Pulmonary artery endothelial cell (primary cell): ENCODE measurements around the gene NCAM1. TPM values are rescaled to one million over a fixed set of nuclear protein-coding genes. Genes with fewer than 3 reads are reported as not detected.

Experiments used
- DNase-seq: peaks from one replicate; pipeline ENCODE4 v3.0.0-alpha.2; 2011; ENCODE audit warnings: low read depth, low spot score
- total RNA-seq: library from RNA; depleted of rRNA; stranded (reverse); fragments of >200 nt; gene quantifications from 2 replicates; pipeline ENCODE4 v1.2.3, GENCODE V29; 2014

Gene NCAM1
- total RNA-seq, 1 donor from 2014 or later: 0.07 TPM

DNA sequence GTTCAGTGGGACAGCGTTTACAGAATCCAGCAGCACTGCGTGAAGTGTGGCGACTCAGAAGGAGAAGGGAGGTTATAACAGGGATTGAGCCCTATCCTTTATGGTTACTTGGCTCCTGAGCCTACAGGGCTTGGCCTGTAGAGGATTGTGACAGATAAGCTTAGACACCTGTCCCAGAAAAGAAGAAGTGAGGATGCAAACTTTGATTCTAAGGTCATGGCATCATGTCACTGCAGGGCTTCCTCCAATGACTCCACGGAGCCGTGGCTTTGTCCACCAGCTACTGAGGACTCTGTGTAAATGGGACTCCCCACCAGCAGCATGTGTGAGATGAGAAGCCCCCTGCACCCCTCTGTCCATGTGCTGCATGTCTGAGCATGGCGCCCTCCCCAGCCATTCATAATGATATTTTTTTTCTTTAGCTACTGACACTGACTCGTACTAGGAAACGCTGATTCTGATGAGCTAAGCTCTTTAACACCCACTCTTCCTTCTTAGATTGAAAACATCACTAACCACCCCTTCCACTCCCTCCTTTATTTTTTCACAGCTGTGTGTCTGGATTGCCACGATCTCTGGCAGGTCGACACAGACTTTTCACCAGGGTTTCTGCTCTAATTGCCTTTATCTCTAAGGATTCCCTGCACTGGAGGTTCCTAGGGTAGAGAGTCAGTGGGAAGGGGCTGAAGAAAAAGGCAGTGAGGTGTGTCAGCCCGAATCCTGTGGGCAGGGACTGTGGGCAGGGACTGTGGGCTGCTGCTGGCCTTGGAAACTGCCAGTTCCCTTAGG lies 287.7 kb downstream of the NCAM1 start:
- no peak for DNase-seq

GRCh38 chr11:113249491-113249763 lies 288.2 kb downstream of the NCAM1 start:
- DNase-seq: no peak

DNA sequence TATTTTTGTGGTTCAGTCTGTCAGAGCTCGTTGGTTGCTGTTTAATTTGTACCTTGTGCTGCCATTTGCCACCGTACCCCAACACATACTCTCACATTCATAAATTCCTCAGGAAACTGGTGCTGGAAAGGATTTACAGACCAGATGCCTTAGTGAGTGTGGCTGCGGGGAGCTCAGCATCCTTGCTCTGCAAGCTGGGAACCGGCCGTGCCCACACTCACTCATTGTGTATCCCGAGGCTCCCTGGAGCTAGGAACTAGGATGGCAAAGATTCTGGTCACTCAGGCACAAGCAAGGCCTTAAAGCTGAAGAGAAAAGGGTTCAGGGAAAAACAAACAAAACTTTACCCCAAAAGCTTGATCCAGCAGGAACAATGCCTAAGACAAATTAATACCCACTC lies 288.6 kb downstream of the NCAM1 start:
- DNase-seq: no peak

- DNase-seq: no peak
Measured at GRCh38 chr11:113251281-113251680, 290.1 kb downstream of the NCAM1 start.

- DNase-seq: no peak
Measured at GRCh38 chr11:113253406-113253805, 292.2 kb downstream of the NCAM1 start.

- no peak for DNase-seq
Measured at GRCh38 chr11:113255096-113255495, 293.9 kb downstream of the NCAM1 start.

DNA sequence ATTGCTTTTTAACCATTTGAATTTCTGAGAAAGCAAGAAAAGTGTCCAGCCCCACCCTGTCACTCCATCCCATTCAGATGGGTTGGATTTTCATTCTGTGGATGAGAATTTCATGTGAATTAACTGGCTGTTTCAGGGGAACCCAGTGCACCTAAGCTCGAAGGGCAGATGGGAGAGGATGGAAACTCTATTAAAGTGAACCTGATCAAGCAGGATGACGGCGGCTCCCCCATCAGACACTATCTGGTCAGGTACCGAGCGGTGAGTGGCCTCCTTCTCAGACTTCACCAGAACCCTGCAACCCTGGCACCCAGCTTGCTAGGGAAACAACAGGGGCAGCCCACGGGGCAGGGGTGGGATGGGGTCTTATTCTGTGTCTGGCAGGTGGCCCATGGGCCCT lies 294.5 kb downstream of the NCAM1 start:
- no peak for DNase-seq

- DNase-seq: no peak
Measured at GRCh38 chr11:113256431-113257202, 295.4 kb downstream of the NCAM1 start.

DNA sequence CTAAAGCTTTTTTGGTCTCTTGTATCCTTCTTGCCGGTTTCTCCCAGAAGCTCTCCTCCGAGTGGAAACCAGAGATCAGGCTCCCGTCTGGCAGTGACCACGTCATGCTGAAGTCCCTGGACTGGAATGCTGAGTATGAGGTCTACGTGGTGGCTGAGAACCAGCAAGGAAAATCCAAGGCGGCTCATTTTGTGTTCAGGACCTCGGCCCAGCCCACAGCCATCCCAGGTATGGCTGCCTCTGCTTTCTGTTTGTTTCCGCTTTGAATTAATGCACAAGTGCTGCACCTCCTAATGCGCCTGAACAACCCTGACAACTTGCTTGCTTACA lies 298.8 kb downstream of the NCAM1 start:
- no peak for DNase-seq

DNA sequence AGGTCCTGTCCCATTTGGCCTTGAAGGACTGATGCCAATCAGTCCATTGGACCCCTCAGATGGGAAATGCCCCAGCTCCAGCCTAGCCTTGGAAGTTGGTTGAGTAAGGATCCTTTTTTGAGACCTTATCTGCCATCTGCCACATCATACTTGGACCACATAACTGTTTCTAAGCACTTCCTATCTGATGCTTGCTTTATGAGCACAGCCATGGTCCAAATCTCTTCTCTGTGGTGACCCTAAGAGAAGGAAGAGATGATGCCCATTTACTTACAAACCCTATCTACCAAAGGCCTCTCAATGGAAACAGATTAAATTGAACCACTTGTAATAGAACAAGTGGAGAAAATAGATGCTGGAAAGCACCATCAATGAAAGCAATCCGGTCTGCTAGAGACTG lies 299.3 kb downstream of the NCAM1 start:
- DNase-seq: no peak

DNA sequence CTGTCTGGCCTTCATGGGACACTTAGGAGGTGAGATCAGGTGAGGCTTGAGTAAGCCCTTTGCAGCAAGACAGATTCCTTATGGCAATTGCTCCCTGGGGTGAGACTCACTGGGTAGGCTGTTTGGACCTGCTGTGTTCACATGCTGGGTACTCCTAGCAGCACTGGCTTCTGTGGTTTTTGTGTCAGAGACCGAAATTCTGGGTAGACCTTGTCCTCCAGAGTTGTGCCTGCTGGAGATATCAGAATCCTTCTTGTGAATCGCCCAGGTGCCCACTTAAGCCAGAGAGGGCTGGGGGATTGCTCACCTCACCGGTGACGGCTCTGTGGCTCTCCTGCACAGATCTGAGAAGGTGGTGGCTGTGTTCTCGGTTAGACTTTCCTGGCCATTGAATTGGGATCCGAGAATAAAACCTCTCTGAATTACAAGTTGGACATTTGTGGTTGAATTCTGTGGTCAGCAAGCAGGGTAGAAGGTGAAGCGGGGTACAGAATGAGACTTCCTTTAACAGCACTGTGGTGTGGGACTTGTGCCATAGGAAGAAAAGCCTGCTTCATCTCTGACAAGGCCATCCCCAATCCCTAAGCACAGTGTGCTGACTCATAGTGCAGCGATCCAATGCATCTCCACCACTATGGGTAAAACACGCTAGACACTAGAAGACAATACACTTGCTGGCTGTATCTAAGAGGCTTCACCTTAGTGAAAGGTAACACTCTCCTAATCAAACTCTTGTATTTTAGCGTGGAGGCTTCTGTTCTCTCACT lies 300.7 kb downstream of the NCAM1 start:
- no peak for DNase-seq

- no peak for DNase-seq
Measured at GRCh38 chr11:113262594-113262993, 301.4 kb downstream of the NCAM1 start.

- no peak for DNase-seq
Measured at GRCh38 chr11:113263458-113264259, 302.4 kb downstream of the NCAM1 start.

DNA sequence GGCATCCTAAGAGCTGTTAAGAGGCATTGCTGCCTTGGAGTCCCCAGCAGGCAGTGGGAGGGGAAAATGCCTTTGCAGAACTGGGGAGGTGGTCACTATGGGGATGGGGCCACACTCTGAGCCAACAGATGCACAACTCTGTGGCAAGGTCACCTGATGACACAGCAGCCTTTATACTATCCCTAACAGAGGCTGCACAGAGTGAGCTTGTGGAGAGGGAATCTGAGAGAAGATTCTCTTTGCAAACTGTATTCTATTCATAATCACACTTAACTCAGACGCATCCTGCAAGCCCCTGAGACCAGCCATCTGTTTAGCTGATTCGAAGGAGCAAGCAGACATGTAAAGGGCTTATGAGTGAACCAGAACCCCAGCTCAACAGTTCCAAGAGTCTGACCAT lies 304.1 kb downstream of the NCAM1 start:
- DNase-seq: no peak

GRCh38 chr11:113267493-113267892 lies 306.3 kb downstream of the NCAM1 start:
- DNase-seq: no peak

DNA sequence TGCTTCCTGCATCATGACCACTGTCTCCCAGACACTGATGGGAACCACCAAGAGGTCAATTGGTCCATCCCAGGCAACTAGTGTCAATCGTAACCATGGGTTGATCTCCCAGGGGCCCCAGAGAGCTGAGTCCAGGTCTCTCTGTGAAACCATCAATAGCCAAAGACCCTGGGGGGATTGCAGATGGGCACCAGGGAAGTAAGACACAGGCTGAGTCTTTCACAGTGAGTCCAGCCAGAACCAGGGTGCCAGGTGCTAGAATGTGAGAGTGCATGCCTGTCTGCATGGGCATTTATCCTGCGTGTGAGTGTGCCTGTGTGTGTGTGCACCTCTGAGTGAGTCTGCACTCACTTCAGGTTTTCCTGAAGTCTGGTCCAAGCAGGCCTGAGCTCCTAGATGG lies 307.9 kb downstream of the NCAM1 start:
- DNase-seq: no peak

DNA sequence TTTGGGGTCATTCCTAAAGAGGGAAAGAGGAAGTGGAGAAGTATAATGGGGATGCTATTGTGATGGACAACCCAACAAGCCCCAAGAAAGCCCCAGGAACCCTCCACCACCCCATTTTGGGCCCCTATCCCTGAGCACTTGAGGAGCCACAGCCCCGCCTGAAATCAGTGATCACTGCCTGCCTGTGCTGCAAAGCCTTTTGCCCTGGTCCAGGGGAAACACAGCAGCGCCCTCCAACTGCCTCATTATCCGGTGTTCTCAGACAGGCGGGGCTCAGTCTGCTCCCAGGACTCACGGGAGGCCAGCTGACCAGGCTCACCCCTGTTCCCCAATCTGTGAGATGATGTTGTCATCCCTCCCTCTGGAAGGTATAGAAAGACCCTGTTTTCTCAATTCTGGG lies 308.4 kb downstream of the NCAM1 start:
- DNase-seq: no peak

- DNase-seq: no peak
Measured at GRCh38 chr11:113270080-113270479, 308.9 kb downstream of the NCAM1 start.

GRCh38 chr11:113271551-113272245 lies 310.5 kb downstream of the NCAM1 start:
- no peak for DNase-seq

DNA sequence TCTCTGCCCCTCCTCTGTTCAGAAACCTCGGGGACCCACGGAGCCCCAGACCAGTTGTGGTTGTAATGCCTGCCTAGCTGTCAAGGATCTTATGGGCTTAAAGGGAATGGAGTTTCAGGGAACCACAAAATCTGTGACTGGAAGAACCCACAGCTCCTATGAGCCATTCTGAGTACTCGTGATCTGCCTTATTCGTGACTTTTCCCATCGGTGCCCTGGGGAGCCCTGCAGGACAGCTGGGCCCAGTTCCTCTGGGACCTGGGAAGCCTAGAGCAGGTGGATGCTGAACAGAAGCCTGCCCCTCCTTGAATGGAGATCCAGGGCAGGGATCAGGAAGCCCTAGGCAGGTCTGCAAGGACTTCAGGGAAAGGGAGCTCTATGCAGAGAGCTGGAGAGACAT lies 311.1 kb downstream of the NCAM1 start:
- no peak for DNase-seq
